ENCODE results near the gene SUMO1. TPM values are rescaled to one million over a fixed set of nuclear protein-coding genes. Genes with fewer than 3 reads are reported as not detected.
A peak's percentile ranks its signal among the peaks of the same experiment; 100 is the strongest.
"Not testable (repeated sequence)": the region's sequence is repeated elsewhere in the genome, so short reads cannot be mapped to it uniquely, and the experiment has no call there.

Gene SUMO1
- total RNA-seq, 1 donor from 2014 or later, result 157 TPM

DNA sequence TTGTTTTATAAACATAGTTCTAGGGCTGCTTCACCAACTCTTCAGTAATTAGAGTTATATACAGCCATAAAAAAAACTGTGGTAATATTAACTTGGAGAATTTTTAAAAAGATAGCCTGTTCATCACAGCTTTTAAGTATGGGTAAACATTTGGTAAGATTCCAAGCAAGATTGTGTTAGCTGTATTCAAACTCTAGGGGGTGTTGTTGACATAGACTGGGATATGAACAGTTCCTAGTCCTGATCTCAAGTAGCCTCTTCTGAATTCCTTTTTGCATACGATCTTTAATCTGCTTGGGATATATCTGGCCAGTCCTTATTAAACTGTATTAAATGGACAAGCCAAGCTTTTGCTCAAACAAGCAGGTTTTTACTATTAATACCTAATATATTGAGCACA lies 40.5 kb upstream of the SUMO1 start:
- Histone ChIP-seq H3K4me3 (ENCODE audit: insufficient read depth, low read depth, low read length) (no peak overlapping the region), H3K9ac (ENCODE audit: low read length) (peak overlapping the region; percentile 48), H3K27ac (ENCODE audit: low read depth, low read length) (peak overlapping the region; percentile 73), H3K27me3 (ENCODE audit: insufficient read depth, low read length) (no peaks in the 10 kb centered on the region), H3K36me3 (ENCODE audit: insufficient read depth, low read length) (peaks cover 44% of the 10 kb centered on the region), H3K9me3 (ENCODE audit: insufficient read depth, low read depth, low read length) (no peaks in the 10 kb centered on the region), H2AFZ (ENCODE audit: low read depth, low read length) (no peak overlapping the region), H4K20me1 (ENCODE audit: insufficient read depth, low read length) (peaks cover 82% of the 10 kb centered on the region), H3K79me2 (ENCODE audit: insufficient read depth, low read length) (peaks cover 91% of the 10 kb centered on the region), H3K4me2 (ENCODE audit: low read length) (peak overlapping the region; percentile 39), H3K4me1 (ENCODE audit: insufficient read depth, low read length) (peaks cover 20% of the 10 kb centered on the region)
- H3K4me1 Mint-ChIP-seq (ENCODE audit: low read depth, unreplicated experiment), result peaks cover 14% of the 10 kb centered on the region
- peak; percentile 55 for DNase-seq (ENCODE audit: low read depth)
- no peak for FAIRE-seq
- no peaks in the 10 kb centered on the region for H3K27me3 Mint-ChIP-seq (ENCODE audit: low read depth, unreplicated experiment)
- no peaks in the 10 kb centered on the region for H3K9me3 Mint-ChIP-seq (ENCODE audit: unreplicated experiment)
- no peak for TF ChIP-seq EZH2 (IDR thresholded peaks at IDR 0.05; ENCODE audit: insufficient read depth, low read length)
- peak; percentile 64 for TF ChIP-seq CTCF (IDR thresholded peaks at IDR 0.05; ENCODE audit: insufficient read depth, low read depth, low read length)
- peaks cover 2% of the 10 kb centered on the region for H3K36me3 Mint-ChIP-seq (ENCODE audit: low read depth, unreplicated experiment)
- H3K4me3 Mint-ChIP-seq (ENCODE audit: unreplicated experiment), result no peak overlapping the region
- H3K27ac Mint-ChIP-seq (ENCODE audit: unreplicated experiment), result no peak overlapping the region

GRCh38 chr2:202278036-202278760 lies 39.8 kb upstream of the SUMO1 start:
- no peaks in the 10 kb centered on the region for H3K27me3 Mint-ChIP-seq (ENCODE audit: low read depth, unreplicated experiment)
- Histone ChIP-seq H4K20me1 (ENCODE audit: insufficient read depth, low read length) (peaks cover 89% of the 10 kb centered on the region), H3K4me2 (ENCODE audit: low read length) (peak overlapping the region; percentile 39), H3K27me3 (ENCODE audit: insufficient read depth, low read length) (no peaks in the 10 kb centered on the region), H3K36me3 (ENCODE audit: insufficient read depth, low read length) (peaks cover 41% of the 10 kb centered on the region), H3K79me2 (ENCODE audit: insufficient read depth, low read length) (peaks cover 95% of the 10 kb centered on the region), H2AFZ (ENCODE audit: low read depth, low read length) (no peak overlapping the region), H3K9ac (ENCODE audit: low read length) (peak overlapping the region; percentile 48), H3K27ac (ENCODE audit: low read depth, low read length) (peak overlapping the region; percentile 73), H3K9me3 (ENCODE audit: insufficient read depth, low read depth, low read length) (no peaks in the 10 kb centered on the region), H3K4me1 (ENCODE audit: insufficient read depth, low read length) (peaks cover 20% of the 10 kb centered on the region), H3K4me3 (ENCODE audit: insufficient read depth, low read depth, low read length) (no peak overlapping the region)
- no peaks in the 10 kb centered on the region for H3K9me3 Mint-ChIP-seq (ENCODE audit: unreplicated experiment)
- H3K36me3 Mint-ChIP-seq (ENCODE audit: low read depth, unreplicated experiment), result peaks cover 2% of the 10 kb centered on the region
- H3K27ac Mint-ChIP-seq (ENCODE audit: unreplicated experiment), result peak overlapping the region; percentile 11
- H3K4me3 Mint-ChIP-seq (ENCODE audit: unreplicated experiment), result no peak overlapping the region
- FAIRE-seq, result peak; percentile 34
- H3K4me1 Mint-ChIP-seq (ENCODE audit: low read depth, unreplicated experiment), result peaks cover 14% of the 10 kb centered on the region
- peak; percentile 63 for DNase-seq (ENCODE audit: low read depth)
- no peak for TF ChIP-seq EZH2 (IDR thresholded peaks at IDR 0.05; ENCODE audit: insufficient read depth, low read length)
- TF ChIP-seq CTCF (IDR thresholded peaks at IDR 0.05; ENCODE audit: insufficient read depth, low read depth, low read length), result no peak

DNA sequence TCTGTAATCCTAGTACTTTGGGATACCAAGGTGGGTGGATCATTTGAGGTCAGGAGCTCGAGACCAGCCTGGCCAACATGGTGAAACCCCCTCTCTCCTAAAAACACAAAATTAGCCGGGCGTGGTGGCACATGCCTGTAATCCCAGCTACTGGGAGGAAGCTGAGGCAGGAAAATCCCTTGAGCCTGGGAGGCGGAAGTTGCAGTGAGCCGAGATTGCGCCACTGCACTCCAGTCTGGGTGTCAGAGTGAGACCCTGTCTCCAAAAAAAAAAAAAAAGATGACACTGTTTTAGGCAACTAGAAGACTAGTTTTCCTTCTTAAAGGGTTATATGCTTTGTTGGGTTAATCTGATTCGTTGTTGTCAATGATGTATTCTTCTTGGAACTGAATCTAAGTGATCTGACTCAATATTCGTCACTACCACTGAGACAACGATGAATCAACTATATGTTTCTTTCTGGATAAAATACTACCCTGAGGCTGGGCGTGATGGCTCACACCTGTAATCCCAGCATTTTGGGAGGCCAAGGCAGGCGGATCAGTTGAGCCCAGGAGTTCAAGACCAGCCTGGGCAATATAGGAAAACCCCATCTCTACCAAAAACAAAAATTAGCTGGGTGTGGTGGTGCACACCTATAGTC lies 37.8 kb upstream of the SUMO1 start:
- H3K79me2 ChIP-seq (ENCODE audit: insufficient read depth, low read length), result peaks cover 97% of the 10 kb centered on the region
- peak overlapping the region; percentile 73 for H3K27ac ChIP-seq (ENCODE audit: low read depth, low read length)
- not testable (repeated sequence) for H3K9me3 ChIP-seq (ENCODE audit: insufficient read depth, low read depth, low read length); H3K4me3 Mint-ChIP-seq (ENCODE audit: unreplicated experiment); H3K36me3 Mint-ChIP-seq (ENCODE audit: low read depth, unreplicated experiment); H3K27ac Mint-ChIP-seq (ENCODE audit: unreplicated experiment); H3K9me3 Mint-ChIP-seq (ENCODE audit: unreplicated experiment); H3K27me3 Mint-ChIP-seq (ENCODE audit: low read depth, unreplicated experiment); H3K27me3 ChIP-seq (ENCODE audit: insufficient read depth, low read length); H2AFZ ChIP-seq (ENCODE audit: low read depth, low read length); FAIRE-seq; H3K4me3 ChIP-seq (ENCODE audit: insufficient read depth, low read depth, low read length)
- peaks cover 11% of the 10 kb centered on the region for H3K4me1 Mint-ChIP-seq (ENCODE audit: low read depth, unreplicated experiment)
- peaks cover 96% of the 10 kb centered on the region for H4K20me1 ChIP-seq (ENCODE audit: insufficient read depth, low read length)
- DNase-seq (ENCODE audit: low read depth), result peak; percentile 71
- H3K4me1 ChIP-seq (ENCODE audit: insufficient read depth, low read length), result peaks cover 25% of the 10 kb centered on the region
- H3K36me3 ChIP-seq (ENCODE audit: insufficient read depth, low read length), result peaks cover 28% of the 10 kb centered on the region
- H3K9ac ChIP-seq (ENCODE audit: low read length), result peak overlapping the region; percentile 59
- peak overlapping the region; percentile 37 for H3K4me2 ChIP-seq (ENCODE audit: low read length)

All from astrocyte (in vitro differentiated cells and primary cell).